K562 (cell line): Measurements from ENCODE around the gene FRRS1.

Experiments used
- EGR1 ChIP-seq: fragments of 450-650 bp; conservative IDR thresholded peaks from 2 replicates; pipeline ENCODE4 v1.6.1; 2017; ENCODE audit warnings: mild to moderate bottlenecking
- EZH2 ChIP-seq: IDR thresholded peaks from 2 replicates; pipeline ENCODE4 v1.6.1; 2012; ENCODE audit warnings: low read depth, mild to moderate bottlenecking, inconsistent platforms, low read length, borderline replicate concordance
- NR3C1 ChIP-seq: sonication (generic); formaldehyde crosslinking; IDR thresholded peaks from 2 replicates; pipeline ENCODE4 v1.8.1; 2022; ENCODE audit warnings: missing genetic modification reagents
- PHF21A ChIP-seq: fragments of 450-650 bp; IDR thresholded peaks from 2 replicates; pipeline ENCODE4 v1.6.1; 2017; ENCODE audit warnings: low read depth, borderline replicate concordance
- RUNX1 ChIP-seq: sonication (generic); IDR thresholded peaks from 2 replicates; pipeline ENCODE4 v1.6.1; 2016; ENCODE audit warnings: antibody characterized with exemption, low read depth
- SIRT6 ChIP-seq: IDR thresholded peaks from one replicate; pipeline ENCODE4 v1.6.1; 2012; ENCODE audit warnings: low read depth, mild to moderate bottlenecking, control low read depth, inconsistent platforms, low read length, moderate library complexity
- ZFP1 ChIP-seq: fragments of 450-650 bp; formaldehyde crosslinking; IDR thresholded peaks from 2 replicates; pipeline ENCODE4 v1.4.0; 2020; ENCODE audit warnings: mild to moderate bottlenecking, mixed read lengths
- ZFX ChIP-seq: sonication (generic); formaldehyde crosslinking; IDR thresholded peaks from 2 replicates; pipeline ENCODE4 v1.8.0; 2022; ENCODE audit warnings: mild to moderate bottlenecking, missing genetic modification reagents, moderate library complexity
- TF ChIP-seq, protein P1 (sequence below): sonication (generic); formaldehyde crosslinking; IDR thresholded peaks from 2 replicates; pipeline ENCODE4 v1.9.0; 2022; ENCODE audit warnings: mild to moderate bottlenecking, missing genetic modification reagents
- TF ChIP-seq, protein P2 (sequence below): sonication (generic); formaldehyde crosslinking; IDR thresholded peaks from 2 replicates; pipeline ENCODE4 v1.5.0; 2020; ENCODE audit warnings: missing genetic modification reagents

DNA sequence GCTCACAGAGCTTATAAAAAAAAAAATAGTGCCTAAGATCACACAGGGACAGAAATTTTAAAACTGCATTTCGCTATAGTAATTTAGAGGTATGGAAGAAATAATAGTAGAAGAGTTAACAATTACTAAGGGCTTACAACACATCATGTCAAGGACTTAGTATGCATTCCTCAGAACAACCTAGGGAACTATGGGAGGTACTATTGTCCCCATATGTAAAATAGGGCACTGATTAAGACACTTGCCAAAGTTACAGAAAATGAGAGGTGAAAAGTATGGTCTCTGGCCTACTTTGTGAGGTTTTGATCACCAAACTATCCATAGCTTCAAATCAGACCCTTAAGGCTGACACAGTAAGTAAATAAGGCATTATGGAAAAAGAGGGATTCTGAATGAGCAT, 4.7 kb downstream of the FRRS1 start:
- TF ChIP-seq PHF21A (no peak), SIRT6 (no peak), RUNX1 (no peak), NR3C1 (CRISPR knock-in tag) (no peak), EZH2 (no peak), ZFP1 (no peak), EGR1 (no peak), ZFX (CRISPR knock-in tag) (no peak)
- TF ChIP-seq, protein P1, sequence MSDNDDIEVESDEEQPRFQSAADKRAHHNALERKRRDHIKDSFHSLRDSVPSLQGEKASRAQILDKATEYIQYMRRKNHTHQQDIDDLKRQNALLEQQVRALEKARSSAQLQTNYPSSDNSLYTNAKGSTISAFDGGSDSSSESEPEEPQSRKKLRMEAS (CRISPR knock-in tag), result no peak
- TF ChIP-seq, protein P2, sequence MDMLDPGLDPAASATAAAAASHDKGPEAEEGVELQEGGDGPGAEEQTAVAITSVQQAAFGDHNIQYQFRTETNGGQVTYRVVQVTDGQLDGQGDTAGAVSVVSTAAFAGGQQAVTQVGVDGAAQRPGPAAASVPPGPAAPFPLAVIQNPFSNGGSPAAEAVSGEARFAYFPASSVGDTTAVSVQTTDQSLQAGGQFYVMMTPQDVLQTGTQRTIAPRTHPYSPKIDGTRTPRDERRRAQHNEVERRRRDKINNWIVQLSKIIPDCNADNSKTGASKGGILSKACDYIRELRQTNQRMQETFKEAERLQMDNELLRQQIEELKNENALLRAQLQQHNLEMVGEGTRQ (CRISPR knock-in tag), result no peak
